SK-N-MC (cell line): ENCODE data around the gene KTI12.
A peak's percentile ranks its signal among the peaks of the same experiment; 100 is the strongest.

ENCODE experiments used
- DNase-seq: peaks from one replicate; pipeline ENCODE4 v3.0.0-alpha.2; 2011; ENCODE audit warnings: low read depth, low spot score
- H3K27ac ChIP-seq: fragments of 200-600 bp; sonication (generic); 2 replicates; pipeline ENCODE4 v1.5.1; 2016; ENCODE audit warnings: mixed run types
- H3K36me3 ChIP-seq: fragments of 200-600 bp; sonication (generic); 2 replicates; pipeline ENCODE4 v1.6.1; 2017; ENCODE audit warnings: antibody characterized with exemption, low read length, mixed read lengths; ENCODE audit not compliant: insufficient read depth
- H3K4me3 ChIP-seq: fragments of 200-600 bp; sonication (generic); 2 replicates; pipeline ENCODE4 v1.5.1; 2016
- H3K9ac ChIP-seq: fragments of 200-600 bp; sonication (generic); 2 replicates; pipeline ENCODE4 v1.8.0; 2017; ENCODE audit warnings: mixed run types, mixed read lengths; ENCODE audit not compliant: insufficient read length
- H3K9me3 ChIP-seq: fragments of 200-600 bp; sonication (generic); 2 replicates; pipeline ENCODE4 v1.6.1; 2017; ENCODE audit warnings: low read depth, mild to moderate bottlenecking, antibody characterized with exemption, low read length, moderate library complexity, mixed read lengths
- EZH2 ChIP-seq: fragments of 200-600 bp; sonication (generic); IDR thresholded peaks from one replicate; pipeline ENCODE4 v1.6.1; 2017; ENCODE audit warnings: antibody characterized with exemption
- FOXP2 ChIP-seq: optimal IDR thresholded peaks from 2 replicates; pipeline ENCODE3; 2011; ENCODE audit warnings: mild to moderate bottlenecking, moderate library complexity; ENCODE audit not compliant: insufficient read depth; ENCODE audit errors: extremely low read length, control extremely low read depth
- POLR2AphosphoS5 ChIP-seq: IDR thresholded peaks from 2 replicates; pipeline ENCODE4 v1.6.1; 2012; ENCODE audit warnings: mild to moderate bottlenecking, low read depth, low read length, borderline replicate concordance

Gene KTI12

DNA sequence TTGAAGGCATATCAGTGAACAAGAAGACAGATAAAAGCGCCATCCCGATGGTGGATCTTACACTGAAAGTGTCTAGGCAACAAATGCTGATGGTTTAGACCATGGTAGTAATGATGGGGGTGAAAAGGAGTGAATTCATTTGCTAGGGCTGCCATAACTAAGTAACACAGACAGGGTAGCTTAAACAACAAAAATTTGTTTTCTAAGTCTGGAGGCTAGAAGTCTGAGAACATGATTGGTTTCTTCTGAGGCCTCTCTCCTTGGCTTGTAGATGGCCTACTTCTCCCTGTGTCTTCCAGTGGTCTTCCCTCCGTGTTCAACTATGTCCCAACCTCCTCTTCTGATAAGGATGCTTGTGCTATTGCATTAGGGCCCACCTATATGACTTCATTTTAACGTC is 29.7 kb downstream of the KTI12 start:
- H3K9ac ChIP-seq = no peak overlapping the region
- no peaks in the 10 kb centered on the region for H3K9me3 ChIP-seq
- TF ChIP-seq FOXP2 (no peak), POLR2AphosphoS5 (no peak), EZH2 (no peak)
- no peaks in the 10 kb centered on the region for H3K36me3 ChIP-seq
- H3K4me3 ChIP-seq = no peak overlapping the region
- DNase-seq = no peak
- H3K27ac ChIP-seq = no peak overlapping the region

DNA sequence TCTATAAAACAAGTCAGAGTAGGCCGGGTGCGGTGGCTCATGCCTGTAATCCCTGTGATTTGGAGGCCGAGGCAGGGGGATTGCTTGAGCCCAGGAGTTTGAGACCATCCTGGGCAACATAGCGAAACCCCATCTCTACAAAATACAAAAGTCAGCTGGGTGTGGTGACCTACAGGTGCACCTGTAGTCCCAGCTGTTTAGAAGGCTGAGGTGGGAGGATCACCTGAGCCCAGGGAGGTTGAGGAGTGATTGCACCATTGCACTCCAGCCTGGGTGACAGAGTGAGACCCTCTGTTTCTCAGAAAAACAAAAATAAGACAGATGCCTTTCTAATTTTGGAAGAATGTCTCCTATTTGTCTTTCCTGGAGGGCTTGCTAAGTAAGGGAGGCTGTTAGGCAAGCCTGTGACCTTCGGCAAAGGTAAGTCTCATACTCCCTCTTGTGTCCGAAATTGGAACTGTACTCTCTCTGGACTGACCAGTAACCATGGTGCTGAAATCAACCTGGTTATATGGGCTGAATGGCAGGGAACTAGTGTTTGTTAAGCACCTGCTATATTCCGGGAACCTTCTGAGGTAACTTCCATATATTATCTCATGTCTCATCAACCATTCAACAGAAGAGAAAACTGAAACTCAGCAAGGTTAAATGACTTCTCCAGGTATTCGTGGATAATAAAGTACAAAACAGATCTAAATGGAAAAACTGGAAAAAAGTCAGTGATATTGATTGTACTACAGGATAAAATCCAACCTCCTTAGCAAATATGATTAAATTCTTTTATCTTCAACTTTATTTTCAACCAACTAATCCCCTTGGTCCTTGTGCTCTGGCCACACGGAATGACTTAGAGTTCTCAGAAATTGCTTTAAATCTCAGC is 31.3 kb downstream of the KTI12 start:
- Histone ChIP-seq H3K4me3 (no peak overlapping the region), H3K9ac (no peak overlapping the region), H3K36me3 (no peaks in the 10 kb centered on the region), H3K27ac (no peak overlapping the region), H3K9me3 (no peaks in the 10 kb centered on the region)
- DNase-seq = peak; percentile 77
- TF ChIP-seq EZH2 (no peak), POLR2AphosphoS5 (no peak), FOXP2 (no peak)

DNA sequence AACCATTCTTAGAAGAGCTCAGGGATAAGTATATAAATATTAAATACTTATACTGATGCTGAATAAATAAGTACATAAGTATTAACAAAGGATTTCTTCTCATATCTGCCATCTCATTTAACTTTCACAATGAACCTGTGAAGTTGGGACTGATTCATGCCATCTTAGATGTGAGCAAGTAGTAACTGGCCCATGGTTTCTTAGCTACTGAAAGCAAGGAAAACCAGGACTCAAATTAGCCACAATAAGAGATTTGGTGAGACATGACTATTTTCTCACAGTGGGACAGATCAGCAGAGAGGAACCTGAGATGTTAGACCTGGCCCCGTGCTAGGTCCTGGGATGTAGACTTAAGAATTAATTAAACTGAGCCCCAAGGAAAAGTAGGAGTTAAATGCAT is 34.9 kb downstream of the KTI12 start:
- no peak overlapping the region for H3K4me3 ChIP-seq
- H3K27ac ChIP-seq = no peak overlapping the region
- H3K9ac ChIP-seq = no peak overlapping the region
- TF ChIP-seq FOXP2 (no peak), EZH2 (no peak), POLR2AphosphoS5 (no peak)
- H3K36me3 ChIP-seq = no peaks in the 10 kb centered on the region
- H3K9me3 ChIP-seq = no peaks in the 10 kb centered on the region
- DNase-seq = no peak

DNA sequence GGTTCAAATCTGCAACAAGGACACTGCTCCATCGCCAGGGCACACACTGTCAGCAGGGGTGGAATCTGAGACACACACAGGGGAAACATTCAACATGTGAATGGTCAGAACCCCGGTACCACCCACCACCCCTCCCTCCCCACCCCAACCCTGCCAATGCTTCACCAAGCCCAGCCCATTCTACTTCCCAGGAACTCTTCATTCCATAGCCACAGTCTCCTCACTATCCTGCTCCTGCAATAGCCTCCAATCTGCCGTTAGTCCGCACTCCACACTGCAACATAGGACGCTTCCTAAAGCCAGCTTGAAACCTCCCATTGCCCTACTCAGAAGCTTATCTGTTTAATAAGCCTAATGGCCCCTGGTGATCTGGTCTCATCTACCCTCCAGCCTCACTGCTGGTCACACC is 35.6 kb downstream of the KTI12 start:
- DNase-seq = no peak
- Histone ChIP-seq H3K9ac (no peak overlapping the region), H3K9me3 (no peaks in the 10 kb centered on the region), H3K36me3 (no peaks in the 10 kb centered on the region), H3K4me3 (no peak overlapping the region), H3K27ac (no peak overlapping the region)
- TF ChIP-seq FOXP2 (no peak), EZH2 (no peak), POLR2AphosphoS5 (no peak)

DNA sequence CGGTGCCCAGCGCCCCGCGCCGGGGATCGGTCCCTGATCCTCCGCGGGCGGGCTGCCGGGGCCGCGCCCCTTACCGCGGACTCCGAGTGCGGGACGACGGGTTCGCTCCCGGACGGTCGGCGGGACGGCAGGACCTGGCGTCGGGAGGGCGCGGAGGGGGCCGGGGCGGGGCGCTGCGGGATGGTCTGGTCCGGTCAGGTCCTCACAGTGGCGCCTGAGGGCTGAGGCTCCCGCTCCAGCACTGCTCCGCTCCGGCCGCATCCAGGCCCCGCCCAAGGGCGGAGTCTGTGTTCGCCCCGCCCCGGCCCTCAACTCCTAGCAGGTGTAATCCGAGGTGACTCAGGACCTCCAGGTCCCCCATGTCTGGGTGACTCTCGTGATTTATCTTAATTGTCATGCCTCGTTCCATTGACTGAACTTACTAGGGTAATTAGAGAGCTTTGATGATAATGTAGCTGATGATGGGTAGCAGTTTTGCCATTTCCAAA is 43.1 kb downstream of the KTI12 start, which contains the start of gene RAB3B:
Gene RAB3B (minus strand): TSS at position 223 of the 488 bp plus-strand sequence. CDS start 13,583 bp downstream, outside the sequence.
- Histone ChIP-seq H3K9ac (peak within 1 kb of the TSS; percentile 45), H3K4me3 (peak within 1 kb of the TSS; percentile 83), H3K27ac (no peak within 1 kb of the TSS), H3K36me3 (no peaks in the 10 kb centered on the region), H3K9me3 (no peaks in the 10 kb centered on the region)
- no peak for TF ChIP-seq EZH2
- TF ChIP-seq FOXP2 = no peak
- TF ChIP-seq POLR2AphosphoS5 = no peak
- DNase-seq = no peak

DNA sequence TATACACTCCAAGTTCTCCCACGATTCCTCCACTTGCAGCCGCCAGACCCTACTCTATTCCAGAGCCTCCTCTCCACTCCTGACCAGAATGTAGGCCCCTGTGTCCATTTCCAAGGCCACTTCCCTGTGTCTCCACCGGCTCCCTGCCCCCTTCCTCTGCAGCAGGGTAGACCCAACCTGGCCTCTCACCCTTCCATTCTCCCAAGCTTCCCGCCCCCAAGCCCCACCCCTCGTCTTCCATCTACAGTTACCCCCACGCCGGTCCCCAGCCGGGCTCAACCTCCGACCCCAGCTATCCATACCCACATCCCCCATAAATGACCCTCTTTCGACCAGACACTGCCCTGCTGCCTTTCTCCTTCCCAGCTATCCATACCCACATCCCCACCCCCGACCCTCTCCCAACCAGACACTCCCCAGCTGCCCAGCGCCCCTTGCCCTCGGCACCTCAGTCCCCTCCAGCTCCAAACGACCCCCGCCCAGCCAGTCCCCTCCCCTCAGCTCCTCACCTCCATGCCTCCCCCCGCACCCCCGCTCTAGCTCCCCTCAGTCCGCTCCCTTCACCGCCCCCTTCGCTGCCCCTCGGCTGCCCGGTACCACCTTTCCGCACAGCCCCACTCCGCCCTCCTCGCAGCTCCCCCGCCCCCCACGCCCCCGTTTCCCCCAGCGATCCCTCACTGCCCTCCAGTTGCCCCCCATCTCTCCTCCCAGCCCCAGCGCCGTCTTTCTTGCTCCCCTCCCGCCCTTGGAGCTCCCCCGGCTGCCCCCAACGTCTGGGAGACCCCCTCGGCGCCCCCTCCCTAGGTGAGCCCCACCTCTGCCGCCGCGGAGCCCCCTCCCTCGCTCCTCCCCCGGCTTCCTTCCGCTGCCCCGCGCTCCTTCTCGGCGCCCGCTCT is 43.8 kb downstream of the KTI12 start:
- DNase-seq = no peak
- H3K9me3 ChIP-seq = no peaks in the 10 kb centered on the region
- no peaks in the 10 kb centered on the region for H3K36me3 ChIP-seq
- peak overlapping the region; percentile 83 for H3K4me3 ChIP-seq
- H3K9ac ChIP-seq = peak overlapping the region; percentile 45
- no peak for TF ChIP-seq EZH2
- TF ChIP-seq FOXP2 = no peak
- no peak for TF ChIP-seq POLR2AphosphoS5
- no peak overlapping the region for H3K27ac ChIP-seq

DNA sequence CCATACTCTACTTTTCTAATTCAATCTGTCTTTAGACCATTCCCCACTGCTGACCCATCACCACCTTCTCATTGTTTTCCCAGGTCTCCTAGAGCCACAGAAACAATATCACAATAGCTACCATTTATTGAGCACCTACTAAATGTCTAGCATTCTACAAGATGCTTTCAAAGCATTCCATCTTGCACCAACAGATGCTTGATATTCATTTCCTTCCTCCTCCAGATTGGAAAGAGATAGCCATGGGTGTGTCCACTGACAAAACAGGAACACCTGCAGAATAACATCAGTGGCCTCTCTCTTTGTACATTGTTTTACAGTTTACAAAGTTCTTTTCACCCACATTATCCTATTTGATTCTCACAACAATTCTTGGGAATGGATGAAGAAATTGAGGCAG is 45.4 kb downstream of the KTI12 start:
- Histone ChIP-seq H3K36me3 (no peaks in the 10 kb centered on the region), H3K27ac (no peak overlapping the region), H3K9ac (no peak overlapping the region), H3K4me3 (no peak overlapping the region), H3K9me3 (no peaks in the 10 kb centered on the region)
- DNase-seq = no peak
- no peak for TF ChIP-seq FOXP2
- no peak for TF ChIP-seq POLR2AphosphoS5
- TF ChIP-seq EZH2 = no peak

DNA sequence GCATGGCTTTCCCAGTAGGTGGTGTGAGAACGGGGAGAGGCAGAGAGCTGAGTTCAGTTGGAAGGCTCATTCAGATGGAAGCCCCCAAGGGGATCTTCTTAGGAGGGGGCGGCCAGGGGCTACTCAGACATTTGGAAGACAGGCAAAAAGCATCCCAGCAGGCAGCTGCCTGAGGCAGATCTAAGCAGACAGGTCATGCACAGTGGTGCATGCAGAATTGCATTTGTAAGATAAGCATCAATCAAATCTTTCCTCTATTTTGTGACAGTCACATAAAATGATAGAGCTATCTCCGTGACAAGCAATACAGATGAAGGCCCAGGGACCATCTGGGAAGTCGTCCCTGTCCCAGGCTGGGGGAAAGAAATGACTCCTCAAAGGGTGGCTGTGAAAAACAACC is 46.9 kb downstream of the KTI12 start:
- no peak for DNase-seq
- H3K4me3 ChIP-seq = no peak overlapping the region
- H3K9me3 ChIP-seq = no peaks in the 10 kb centered on the region
- peak overlapping the region; percentile 1 for H3K9ac ChIP-seq
- TF ChIP-seq FOXP2 (no peak), EZH2 (no peak), POLR2AphosphoS5 (no peak)
- H3K36me3 ChIP-seq = no peaks in the 10 kb centered on the region
- H3K27ac ChIP-seq = no peak overlapping the region

DNA sequence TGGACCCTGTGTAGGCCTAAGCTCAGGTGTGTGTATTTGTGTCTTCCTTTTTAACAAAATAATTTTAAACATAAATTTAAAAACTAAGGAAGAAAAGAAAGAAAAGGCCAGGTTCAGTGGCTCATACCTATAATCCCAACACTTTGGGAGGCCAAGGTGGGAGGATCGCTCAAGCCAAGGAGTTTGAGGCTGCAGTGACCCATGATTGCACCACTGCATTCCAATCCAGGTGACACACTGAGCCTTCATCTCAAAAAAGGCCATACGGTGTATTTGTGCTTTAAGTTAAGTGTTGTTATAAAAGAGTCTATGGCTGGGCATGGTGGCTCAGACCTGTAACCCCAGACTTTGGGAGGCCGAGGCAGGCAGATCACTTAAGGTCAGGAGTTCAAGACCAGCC is 51.4 kb downstream of the KTI12 start:
- no peaks in the 10 kb centered on the region for H3K36me3 ChIP-seq
- no peak overlapping the region for H3K27ac ChIP-seq
- TF ChIP-seq FOXP2 (no peak), EZH2 (no peak), POLR2AphosphoS5 (no peak)
- no peak overlapping the region for H3K4me3 ChIP-seq
- no peaks in the 10 kb centered on the region for H3K9me3 ChIP-seq
- no peak for DNase-seq
- H3K9ac ChIP-seq = no peak overlapping the region
